RPMI8226 (cell line): ENCODE measurements around the gene SLX4IP.
A peak's percentile ranks its signal among the peaks of the same experiment; 100 is the strongest.

Experiments used
- DNase-seq: peaks from one replicate; pipeline ENCODE4 v3.0.0-alpha.2; 2015

Gene SLX4IP

DNA sequence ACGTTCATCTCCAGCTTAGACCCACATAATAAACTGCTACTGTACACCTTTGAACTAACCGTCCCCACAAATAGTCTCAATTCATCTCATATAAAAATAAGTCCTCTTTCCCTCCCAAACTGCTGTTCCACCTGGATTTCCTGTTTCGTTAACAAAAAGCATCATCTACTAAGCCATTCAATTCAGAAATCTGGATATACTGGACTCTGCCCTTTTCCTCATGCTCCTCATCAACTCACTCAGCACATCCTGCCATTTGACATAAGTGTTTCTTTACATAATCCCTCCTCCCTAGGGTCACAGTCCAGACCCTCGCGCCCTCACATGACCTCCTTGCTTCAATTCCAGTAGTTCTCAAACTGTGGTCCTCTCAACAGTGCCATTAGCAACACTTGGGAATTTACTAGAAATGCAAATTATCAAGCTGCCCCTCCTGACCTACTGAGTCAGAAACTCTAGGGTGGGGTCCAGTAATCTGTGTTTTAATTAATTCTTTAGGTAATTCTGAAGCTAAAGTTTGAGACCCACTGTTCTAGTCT, 5.6 kb upstream of the SLX4IP start:
- DNase-seq, result no peak

DNA sequence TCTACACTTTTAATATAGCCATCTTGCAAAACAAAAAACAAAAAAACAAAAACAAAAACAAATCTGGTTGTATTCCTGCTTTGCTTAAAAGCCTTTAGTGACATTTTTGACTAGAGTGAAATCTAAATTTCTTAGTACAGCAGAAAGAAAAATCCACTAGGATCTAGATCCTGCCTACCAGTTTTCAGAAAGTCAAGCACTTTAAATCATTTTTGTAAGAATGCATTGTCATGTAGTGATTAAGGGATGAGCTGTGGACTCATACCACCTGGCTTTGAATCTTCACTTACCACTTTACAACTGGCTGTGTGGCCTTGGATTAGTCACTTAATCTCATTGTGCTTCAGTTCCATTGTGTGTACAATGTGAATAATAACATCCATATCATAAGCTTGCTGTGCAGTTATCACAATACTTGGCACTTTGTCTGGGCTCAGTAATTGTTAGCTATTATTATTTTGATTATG, 5.1 kb upstream of the SLX4IP start:
- no peak for DNase-seq

DNA sequence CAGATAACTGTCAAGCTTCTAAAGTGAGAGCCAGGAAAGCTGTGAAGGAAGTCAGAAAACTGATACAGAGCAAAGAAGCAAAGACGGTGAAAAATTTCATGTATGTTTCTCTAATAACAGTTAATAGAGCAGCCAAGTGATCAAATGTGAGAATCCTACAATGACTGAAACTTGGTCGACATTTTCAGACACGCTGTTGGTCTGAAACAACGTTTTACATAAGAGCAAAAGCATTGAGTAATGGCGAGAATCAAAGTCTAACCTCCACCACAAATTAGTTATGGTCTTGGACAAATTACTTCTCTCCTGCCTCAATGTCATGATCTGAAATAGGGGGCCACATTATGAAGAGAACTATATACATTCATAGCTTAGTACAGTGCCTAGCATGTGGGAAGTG, 4.4 kb upstream of the SLX4IP start:
- DNase-seq, result no peak

DNA sequence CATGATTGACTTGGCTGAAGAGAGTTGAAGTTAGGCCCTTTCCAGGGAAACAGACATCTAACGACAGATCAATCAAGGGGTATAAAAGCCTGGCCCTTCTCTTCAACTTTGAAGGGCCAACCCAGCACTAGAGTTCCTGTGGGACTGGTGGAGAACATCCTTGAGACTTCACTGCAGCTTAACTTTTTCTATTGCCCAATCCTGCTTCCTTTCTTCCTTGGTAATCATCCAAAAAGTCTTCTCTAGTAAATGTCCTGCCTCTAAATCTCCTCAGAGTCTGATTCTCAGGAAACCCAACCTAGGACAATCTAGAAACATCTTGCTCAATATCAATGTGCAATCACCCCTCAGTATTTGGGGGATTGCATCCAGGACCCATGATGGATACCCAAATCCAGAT, 3.0 kb upstream of the SLX4IP start:
- no peak for DNase-seq

DNA sequence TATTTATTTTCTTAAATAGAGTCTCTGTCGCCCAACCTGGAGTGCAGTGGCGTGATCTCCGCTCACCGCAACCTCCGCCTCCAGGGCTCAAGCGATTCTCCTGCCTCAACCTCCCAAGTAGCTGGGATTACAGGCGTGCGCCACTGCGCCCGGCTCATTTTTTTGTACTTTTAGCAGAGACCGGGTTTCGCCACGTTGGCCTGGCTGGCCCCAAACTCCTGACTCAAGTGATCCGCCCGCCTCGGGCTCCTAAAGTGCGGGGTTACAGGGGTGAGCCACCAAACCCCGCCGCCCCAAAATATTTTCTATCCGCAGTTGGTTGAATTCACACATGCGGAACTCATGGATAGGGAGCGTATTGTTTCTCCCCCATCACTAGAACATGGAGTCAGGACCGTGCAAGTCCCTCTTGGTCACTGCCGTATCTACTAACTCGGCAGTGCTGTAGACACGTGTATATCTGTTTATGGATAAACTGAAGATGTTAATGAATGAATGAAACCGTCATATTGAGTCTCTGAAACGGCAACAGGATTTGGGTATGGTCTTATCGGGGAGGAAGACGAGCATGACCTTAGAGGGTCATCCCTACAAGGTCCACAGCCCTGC, 2.0 kb upstream of the SLX4IP start:
- DNase-seq, result no peak

DNA sequence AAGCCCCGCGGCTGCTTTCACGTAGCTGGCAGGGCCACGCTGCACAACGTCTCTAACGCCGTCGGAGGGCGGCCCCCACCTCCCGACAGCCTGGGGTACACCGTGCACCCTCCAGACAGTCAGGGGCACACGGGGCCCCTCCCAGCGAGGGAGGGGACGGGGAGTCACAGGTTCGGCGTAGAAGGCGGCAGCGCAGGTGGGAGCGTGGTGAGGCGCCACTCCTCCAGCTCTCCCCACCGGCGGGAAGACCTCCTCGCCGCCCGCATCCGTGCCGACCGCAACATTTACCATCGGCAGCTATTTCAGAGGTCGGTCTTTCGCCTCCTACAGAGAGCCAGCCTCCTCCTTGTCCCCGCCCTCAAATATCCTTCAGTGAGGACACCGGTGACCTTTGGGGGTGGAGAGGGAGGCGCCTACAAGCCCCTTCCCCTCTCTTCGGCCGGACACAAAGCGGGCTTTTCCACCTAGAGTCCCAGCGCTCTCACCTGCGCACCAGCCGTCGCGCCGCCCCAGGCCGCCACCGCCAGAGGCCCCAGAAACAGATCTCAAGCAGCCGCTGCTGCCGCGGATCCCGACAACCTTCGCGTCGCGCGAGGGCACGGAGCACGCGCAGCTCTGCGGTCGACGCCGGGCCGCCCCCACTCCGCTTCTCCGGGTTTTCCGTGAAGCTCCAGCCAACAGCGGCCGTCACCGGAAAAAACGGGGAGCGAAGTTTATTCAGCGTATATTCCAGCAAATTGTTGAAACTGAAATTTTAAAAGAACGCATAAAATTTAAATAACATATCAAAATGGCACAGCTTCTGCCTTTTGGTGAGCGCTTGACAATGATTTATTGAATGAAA, 1.3 kb upstream of the SLX4IP start, which contains the start of gene MKKS:
Gene MKKS (minus strand): TSS at position 600 of the 844 bp plus-strand sequence. CDS start 20,708 bp downstream, outside the sequence.
- DNase-seq, result peak; percentile 94

DNA sequence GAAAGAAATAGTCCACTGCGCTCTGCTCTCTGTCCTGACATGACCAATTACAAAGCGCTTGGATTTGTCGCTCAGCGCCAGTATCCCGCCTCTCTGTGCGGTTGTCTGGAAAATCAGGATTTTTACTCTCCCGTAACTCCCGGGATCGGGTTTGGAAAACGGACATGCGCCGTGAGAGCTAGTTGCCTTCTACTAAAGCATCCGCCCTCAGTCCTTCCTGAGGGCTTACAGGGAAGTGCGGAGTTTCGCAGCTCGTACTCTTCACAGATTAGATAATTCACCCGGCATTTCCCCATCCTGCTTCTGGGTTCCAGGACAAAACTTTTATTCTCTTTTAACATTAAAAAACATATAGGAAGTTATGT, 656 bp upstream of the SLX4IP start:
- peak; percentile 97 for DNase-seq

DNA sequence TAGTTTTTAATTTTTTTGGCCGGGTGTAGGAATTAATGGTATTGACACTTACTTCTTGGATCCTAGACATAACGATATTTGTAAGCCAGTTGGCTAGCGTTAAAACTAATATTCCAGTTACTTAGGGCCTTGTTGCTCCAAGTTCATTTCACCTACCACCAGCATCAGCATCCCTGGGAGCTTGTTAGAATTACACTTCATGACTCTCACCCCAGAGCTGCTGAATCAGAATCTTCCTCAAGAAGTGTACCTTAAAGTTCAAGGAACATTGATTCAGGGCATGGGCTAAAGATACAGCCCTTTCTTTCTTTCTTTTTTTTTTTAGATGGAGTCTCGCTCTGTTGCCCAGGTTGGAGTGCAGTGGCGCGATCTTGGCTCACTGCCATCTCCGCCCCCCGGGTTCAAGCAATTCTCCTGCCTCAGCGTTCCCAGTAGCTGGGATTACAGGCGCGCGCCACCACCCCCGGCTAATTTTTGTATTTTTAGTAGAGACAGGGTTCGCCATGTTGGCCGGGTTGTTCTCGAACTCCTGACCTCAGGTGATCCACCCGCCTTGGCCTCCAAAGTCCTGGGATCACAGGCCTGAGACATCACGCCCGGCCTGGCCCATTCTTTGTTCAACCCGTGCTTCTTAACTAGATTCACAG, 1.1 kb downstream of the SLX4IP start:
- no peak for DNase-seq

DNA sequence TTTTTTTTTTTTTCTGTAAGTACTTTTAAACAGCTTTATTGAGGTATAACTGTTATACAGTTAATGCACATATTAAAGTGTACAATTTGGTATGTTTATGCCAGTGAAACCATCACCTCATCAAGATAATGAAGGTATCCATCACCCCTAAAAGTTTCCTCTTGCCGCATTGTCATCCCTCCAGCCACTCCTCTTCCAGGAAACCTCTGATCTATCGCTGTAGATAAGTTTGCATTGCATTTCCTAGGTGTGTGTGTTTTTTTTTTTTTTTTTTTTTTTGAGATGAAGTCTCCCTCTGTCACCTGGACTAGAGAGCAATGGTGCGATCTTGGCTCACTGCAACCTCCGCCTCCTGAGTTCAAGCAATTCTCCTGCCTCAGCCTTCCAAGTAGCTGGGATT, 3.1 kb downstream of the SLX4IP start:
- DNase-seq, result no peak

DNA sequence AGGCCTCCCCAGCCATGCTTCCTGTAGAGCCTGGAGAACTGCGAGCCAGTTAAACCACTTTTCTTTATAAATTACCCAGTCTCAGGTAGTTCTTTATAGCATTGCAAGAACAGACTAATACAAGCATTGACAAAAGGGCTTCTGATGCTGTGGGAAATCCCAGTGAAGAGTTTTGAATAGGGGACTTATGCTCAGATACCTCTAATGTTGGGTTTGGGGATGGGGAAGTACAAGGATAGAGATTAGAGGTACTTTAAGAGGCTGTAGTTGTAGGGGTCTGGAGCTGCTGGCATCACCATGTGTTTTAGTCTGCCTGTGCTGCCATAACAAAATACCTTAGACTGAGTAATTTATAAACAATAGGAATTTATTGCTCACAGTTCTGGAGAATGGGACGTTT, 8.8 kb downstream of the SLX4IP start:
- DNase-seq, result no peak

DNA sequence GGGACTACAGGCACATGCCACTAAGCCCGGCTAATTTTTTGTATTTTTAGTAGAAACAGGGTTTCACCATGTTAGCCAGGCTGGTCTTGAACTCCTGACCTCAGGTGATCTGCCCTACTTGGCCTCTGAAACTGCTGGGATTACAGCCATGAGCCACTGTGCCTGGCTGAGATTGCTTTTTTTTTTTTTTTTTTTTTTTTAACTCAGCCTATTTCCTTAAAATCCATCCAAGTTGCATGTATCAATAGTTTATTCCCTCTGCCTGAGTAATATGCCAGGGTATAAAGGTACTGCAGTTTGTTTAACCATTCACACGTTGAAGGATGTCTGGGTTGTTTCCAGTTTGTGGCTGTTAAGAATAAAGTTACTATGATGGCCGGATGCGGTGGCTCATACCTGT, 10.7 kb downstream of the SLX4IP start:
- DNase-seq, result no peak

DNA sequence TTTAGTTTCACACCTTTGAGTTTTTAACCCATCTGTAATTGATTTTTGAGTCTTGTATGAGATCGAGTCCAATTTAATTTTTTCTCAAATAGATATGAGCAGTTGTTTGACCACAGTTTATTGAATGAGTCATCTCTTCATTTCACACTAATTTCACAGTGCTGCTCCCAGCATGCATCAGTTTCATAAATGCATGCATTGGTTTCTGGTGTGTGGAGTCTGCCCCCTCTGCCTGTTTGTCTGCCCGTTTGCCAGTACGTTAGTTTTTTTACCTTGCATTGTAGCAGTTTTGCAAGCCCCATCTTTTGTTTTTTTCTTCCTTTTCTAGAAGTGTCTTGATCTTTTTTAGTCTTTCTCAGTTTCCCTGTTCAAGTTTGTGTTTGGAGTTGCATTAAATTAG, 11.9 kb downstream of the SLX4IP start:
- DNase-seq, result peak; percentile 81

DNA sequence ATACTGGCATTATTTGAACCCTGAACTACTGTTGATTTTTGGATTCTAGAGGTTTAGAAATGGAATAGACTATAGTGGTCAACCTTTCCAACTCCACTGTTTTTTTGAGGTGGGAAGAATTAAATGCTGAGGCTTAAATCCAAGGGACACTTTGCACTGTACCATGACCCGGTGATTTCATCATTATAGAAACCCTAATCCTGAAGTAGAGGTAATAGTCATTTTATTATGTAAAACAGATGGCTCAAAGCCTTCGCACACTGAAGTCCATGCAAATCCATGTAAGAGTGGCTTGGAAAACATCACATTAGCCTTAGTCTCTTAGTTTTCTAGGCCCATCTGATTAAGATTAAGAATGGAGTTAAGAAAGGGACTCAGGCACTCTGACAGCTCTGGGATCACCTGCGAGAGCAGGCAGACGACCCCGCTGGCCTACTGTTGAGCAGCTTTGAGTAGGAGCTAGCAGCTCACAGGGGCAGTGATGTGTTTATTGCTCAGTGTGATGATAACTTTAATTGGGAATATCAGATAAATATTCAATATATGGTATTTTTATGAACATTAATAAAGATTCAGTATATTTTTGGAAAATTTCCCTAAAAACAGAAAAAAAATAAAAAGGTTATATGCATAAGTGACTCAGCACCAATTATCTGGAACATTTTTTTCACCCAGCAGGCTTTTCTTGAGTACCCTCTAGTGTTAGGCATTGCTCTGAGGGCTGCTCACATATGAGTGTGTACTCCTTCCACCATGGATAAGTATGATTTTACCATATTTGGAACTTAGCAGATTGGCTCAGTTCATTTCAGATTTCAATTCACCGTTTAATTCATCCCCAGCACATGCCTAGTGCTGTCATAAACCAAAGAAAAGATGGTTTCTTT, 13.4 kb downstream of the SLX4IP start:
- no peak for DNase-seq

DNA sequence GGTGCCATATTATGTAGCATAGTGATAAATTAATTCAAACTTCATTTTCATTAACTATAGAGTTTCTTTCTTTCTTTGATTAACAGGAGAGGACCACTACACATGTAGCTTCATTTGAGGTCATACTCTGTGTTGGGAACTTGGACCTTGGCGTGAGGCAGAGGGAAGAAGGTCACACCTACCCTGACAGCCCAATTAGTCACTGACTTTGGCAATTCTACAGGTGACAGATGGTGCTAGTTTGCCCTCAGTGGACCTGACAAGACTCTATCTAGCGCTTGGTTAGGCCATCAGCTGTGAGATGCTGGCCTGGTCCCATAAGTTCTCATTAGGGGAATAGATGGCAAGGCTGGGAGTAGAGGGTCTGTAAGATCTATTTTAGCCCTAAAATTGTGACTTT, 14.2 kb downstream of the SLX4IP start:
- no peak for DNase-seq

DNA sequence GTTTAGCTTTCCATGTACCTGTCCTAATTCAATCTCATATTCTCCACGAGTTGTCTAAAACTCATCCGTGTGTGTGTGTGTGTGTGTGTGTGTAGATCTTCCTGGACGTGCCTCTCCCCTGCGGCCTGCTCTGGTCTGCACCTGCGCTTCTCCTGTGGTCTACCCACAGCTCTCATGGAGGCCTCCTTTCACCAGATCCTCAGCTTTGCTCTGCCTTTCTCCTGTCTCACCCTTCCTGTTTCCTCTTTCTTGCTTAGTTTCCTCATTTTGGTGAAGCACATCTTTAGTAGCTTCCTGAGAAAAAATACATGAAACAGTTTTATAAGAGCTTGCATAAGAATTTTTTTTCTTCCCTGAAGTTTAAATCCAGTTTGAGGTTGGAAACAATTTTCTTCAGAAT, 18.1 kb downstream of the SLX4IP start:
- peak; percentile 92 for DNase-seq

DNA sequence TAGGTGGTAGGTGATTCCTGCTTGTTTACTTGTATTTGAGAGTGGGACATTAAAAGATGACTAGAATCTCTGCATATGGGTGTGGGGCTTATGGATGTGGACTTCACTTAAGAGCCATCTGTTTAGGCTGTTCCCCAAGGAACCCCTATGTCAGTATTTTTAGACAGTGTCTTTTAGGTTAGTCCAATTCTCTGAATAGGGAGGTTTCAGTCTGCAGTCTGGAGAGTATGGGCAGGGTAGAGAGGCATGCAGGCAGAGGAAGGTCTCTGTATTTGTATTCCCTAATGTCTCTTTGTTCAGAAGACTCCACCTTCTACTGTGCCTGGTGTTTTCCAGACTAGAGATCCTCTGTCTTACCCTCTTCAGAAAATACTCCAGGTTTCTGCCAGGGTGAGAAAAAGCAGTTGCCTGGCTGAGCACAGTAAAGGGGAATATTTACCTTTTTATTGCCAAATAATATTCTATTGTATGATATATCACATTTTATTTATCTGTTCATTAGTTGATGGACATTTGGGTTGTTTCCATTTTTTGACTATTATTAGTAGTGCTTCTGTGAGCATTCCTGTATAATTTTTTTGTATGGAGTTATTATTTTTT, 19.1 kb downstream of the SLX4IP start:
- peak; percentile 53 for DNase-seq

DNA sequence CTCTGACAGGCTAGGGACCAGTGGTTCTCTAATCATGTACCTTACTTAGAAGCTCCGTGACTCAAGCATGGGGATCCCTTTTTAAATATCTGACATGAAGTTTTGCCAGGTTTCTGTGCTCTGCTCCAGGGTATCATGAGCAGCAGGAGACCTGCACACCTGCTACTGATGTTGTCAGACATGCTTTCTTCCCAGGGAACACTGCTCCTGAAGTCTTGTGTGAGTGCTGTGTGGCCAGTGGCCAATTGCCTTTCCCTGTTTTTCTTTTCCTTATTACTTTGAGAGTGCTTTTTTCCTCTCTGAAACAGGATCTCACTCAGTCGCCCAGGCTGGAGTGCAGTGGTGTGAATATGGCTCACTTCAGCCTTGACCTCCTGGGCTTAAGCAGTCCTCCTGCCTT, 26.4 kb downstream of the SLX4IP start:
- no peak for DNase-seq

DNA sequence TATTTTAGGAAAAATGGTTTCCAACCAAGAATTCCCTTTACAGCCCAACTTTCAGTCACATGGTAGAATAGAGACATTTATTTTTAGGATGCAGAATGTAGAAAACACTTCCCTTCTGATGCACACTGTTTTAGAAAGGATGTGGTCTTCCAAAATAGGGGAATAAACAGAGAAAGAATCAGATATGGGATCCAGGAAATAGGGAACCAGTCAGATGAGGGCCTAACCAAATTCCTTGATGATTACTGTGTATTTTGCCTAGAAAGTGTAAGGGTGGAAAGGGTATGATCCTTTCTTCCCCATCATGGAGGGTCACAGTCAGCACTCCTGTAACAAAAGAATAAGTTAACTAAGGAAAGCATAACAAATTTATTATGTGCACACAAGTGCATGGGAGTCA, 27.4 kb downstream of the SLX4IP start:
- DNase-seq, result no peak

DNA sequence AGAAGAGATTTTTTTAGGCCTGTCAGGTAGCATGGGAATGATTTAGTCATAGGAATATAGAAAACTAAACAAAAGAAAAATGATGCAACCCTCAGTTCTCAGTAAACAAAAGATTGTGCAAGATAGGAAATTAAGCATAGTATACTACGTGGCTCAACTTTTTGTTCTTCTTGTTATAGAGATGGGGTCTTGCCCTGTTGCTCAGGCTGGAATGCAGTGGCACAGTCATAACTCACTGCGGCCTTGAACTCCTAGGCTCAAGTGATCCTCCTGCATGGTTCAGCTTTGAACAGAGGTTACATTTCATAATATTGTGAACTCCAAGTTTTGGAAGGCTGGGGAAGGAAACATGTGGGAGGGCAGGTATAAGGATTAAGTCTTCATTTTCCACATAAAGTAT, 28.5 kb downstream of the SLX4IP start:
- no peak for DNase-seq

DNA sequence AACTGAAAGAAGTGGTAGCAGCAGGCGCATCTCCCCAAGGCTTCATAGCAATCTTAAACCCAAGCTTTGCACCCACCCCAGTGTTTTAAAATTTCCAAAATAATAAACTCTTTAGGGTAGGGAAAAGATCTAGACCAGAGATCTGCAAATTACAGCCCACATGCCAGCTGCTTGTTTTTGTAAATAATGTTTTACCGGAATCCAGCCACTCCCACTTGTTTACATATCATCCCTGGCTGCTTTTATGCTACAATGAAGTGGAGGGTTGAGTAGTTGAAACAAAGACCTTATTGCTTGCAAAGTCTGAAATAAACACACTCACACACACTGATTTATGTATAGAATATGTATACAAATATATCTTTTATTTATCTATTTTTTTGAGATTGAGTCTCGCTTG, 30.0 kb downstream of the SLX4IP start:
- DNase-seq, result no peak

DNA sequence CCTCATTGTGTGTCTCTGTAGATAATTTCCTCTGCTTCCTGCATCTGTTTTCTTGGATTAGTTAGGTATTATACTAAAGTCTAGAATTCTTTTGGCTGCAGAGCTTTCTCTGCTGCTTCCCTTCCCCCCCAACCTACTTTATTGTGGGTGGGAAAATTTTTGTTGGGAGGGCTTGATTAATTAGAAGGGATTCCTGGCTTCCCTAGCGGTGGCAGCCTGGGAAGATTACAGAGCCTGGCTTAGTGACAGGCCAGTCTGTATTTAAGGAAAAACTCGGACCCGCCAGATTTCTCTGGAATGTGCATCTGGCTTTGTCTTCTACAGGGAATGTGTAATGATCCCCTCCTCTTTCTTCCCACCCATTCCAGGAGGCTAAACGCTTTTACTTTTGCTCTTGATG, 31.2 kb downstream of the SLX4IP start:
- no peak for DNase-seq

DNA sequence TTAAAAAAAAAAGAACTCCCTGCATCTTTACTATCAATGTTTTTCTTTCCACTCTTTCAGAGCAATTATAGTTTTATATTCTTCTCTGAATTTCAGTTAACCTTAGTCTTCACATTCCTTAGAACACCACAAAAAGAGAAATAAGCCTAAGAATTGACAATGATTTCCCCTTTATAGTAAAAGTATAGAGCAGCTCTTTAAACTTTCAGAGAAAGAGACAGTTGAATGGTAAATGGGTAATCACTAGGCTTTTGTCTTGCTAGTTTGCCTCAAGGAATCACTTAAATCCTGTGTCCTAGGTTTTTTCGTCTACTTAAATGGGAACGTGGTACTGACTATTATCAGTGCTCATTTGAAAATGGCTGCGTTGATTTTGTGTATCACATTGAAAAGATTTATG, 31.8 kb downstream of the SLX4IP start:
- DNase-seq, result no peak
